HAP-1 (cell line): ENCODE data around the gene CCDC154.

ENCODE experiments used
- DNase-seq, 2 experiments: peaks; one replicate each; pipeline ENCODE4 v3.0.0-alpha.2; 2016 to 2020; ENCODE audit warnings: low spot score in 2 of 2
- H3K27me3 ChIP-seq: fragments of 250-450 bp; sonication (Bioruptor Pico); 2 replicates; pipeline ENCODE4 v1.5.1; 2020; ENCODE audit warnings: low read depth, mild to moderate bottlenecking, moderate library complexity
- H3K36me3 ChIP-seq: fragments of 250-450 bp; sonication (Bioruptor Pico); replicated peaks from 2 replicates; pipeline ENCODE4 v1.5.1; 2020; ENCODE audit warnings: mild to moderate bottlenecking
- H3K4me1 ChIP-seq: fragments of 250-450 bp; sonication (Bioruptor Pico); 2 replicates; pipeline ENCODE4 v1.5.1; 2020; ENCODE audit warnings: mild to moderate bottlenecking
- H3K4me3 ChIP-seq: fragments of 250-450 bp; sonication (Bioruptor Pico); 2 replicates; pipeline ENCODE4 v1.5.1; 2020; ENCODE audit warnings: mild to moderate bottlenecking, moderate library complexity
- H3K9me3 ChIP-seq: fragments of 250-450 bp; sonication (Bioruptor Pico); 2 replicates; pipeline ENCODE4 v1.5.1; 2020; ENCODE audit warnings: mild to moderate bottlenecking, moderate library complexity
- in situ Hi-C: fragments of 300-500 bp; cut with MboI; formaldehyde crosslinking; loops from 3 replicates; pipeline ENCODE4 v1.14.3; 2020; ENCODE audit warnings: low sequenced_read_pairs, inconsistent platforms, mixed read lengths

Gene CCDC154

DNA sequence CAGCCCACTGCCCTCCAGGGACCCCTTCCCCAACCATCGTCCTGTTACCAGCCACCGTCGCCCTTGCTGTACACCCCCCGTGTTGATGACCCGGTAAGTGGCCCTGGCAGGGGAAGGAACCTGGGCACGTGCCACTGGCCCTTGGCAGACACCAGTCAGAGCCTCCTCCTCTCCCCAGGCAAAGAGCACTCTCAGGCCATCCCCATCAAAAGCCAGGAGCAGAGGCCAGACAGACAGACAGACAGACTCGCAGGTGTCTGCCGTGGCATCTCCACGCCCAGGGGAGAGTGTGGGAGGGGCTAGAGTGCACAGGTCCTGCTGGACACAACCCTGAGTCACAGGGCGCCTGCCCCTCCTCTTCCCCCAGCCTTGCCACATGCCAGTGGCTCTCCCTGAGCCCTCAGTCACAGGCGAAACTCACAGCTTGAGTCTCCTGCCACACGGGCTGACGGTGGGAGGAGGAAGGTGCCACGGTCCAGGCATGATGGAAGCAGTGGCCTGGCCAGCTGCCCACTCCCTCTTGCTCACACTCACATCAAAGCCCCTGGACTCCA is 22.7 kb upstream of the CCDC154 start:
- H3K36me3 ChIP-seq, result no peaks in the 10 kb centered on the region
- H3K27me3 ChIP-seq, result no peaks in the 10 kb centered on the region
- H3K4me1 ChIP-seq, result no peaks in the 10 kb centered on the region
- no peaks in the 10 kb centered on the region for H3K9me3 ChIP-seq
- DNase-seq, result no peak
- H3K4me3 ChIP-seq, result no peak overlapping the region
- in situ Hi-C loops, result no loop called here

DNA sequence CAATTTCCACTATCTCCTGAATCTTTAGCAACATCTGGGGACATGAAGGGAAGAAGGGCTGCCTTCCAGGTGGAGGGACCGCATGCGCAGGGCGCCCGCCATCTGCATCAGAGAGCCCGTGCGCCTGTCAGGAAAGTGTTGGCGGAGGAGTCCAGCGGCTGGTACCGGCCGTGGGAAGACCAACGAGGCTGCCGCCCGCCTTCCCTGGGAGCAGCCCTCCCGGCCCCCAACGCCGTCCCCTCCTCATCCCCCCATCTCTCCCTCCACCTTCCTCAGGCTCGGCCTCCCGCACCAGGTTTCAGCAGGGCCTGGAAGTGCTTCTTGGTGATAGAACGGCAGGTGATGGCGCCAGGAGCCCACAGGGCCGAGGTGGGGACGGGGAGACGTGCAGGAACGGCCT is 21.7 kb upstream of the CCDC154 start:
- Histone ChIP-seq H3K4me3 (no peak overlapping the region), H3K4me1 (no peaks in the 10 kb centered on the region), H3K36me3 (peaks cover 5% of the 10 kb centered on the region; the same call in 1 of the 2 replicates), H3K9me3 (no peaks in the 10 kb centered on the region), H3K27me3 (no peaks in the 10 kb centered on the region)
- DNase-seq, result no peak
- in situ Hi-C loops, result no loop called here

DNA sequence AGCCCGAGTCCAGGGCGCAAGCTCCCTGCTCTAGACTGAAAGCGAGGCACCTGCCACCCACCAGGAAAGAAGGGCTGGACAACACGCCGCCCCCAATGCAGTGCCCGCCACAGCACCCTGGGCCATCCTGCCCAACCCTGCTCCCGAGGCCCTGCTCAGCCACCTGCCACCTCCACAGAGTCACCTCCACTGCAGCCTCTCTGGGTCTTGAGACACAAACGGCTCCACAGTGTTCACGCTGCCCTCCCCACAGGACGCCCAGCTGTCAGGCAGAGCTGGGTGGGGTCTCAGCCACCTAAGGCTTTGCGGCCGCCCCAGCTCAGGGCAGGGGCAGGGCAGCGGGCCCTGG is 21.2 kb upstream of the CCDC154 start:
- Histone ChIP-seq H3K27me3 (no peaks in the 10 kb centered on the region), H3K9me3 (no peaks in the 10 kb centered on the region), H3K4me3 (no peak overlapping the region), H3K36me3 (peaks cover 9% of the 10 kb centered on the region; the same call in 1 of the 2 replicates), H3K4me1 (no peaks in the 10 kb centered on the region)
- in situ Hi-C loops, result no loop called here
- DNase-seq, result no peak

DNA sequence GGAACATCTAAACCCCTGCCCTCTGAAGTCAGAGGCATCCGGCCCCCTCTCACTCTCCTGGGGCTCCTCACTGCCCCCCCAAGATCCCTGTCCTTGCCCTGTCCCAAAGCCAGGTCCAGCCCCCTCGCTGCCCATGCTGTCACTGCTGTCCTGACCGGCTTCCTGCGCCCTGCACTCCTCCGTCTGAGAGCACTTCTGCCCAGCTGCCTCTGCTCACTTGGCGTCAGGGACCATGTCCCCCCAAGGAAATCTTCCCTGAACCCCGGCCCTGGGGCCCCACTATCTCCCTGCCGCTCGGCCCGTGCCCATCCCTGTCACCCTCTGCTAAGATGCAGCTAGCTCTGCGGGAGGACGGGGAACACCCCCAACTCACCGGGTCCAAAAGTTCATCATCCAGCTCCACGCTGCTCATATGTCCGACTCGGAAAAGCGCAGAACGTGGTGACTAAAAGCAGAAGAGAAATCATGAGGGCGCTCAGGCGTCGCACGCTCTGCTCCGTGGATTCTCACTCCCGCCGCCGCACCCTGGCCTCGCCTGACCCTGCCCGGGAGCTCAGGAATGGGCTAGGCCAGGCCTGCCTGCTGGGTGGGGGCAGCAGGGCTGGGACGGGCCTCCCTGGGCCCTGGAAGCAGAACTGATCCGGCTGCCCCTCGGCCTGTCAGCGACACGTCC is 20.7 kb upstream of the CCDC154 start:
- no peaks in the 10 kb centered on the region for H3K4me1 ChIP-seq
- in situ Hi-C loops, result no loop called here
- DNase-seq, result no peak

DNA sequence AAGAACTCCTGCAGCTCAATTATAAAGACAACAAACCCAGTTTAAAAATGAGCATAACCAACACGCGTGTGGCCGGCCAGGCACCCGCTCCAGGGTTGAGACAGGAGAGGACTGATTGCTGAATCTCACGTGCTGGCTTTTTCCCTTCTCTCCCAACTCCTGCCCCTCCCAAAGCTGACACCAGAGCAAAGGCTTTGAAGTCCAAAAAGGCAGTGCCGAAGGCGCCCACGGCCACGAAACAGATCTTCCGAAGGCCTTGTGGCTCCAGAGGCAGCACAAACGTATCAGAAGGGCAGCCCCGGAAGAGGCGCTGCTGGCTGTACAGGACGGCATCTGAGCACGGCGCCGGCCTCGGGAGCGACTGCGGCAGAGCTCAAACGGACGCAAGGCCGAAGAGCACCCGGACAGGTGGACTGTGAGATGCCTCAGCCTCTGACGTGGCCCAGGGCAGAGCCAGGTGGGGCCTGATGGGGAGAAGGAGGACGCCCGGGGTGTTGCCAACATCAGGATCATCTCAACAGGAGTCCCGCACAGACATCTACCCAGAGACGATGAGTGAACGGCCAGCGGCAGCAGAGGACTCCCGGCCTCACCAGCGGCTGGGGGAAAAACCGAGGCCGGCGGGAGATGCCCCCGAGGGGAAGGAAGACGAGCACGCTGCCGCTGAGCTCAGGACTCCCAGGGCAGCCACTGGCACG is 20.0 kb upstream of the CCDC154 start:
- H3K9me3 ChIP-seq, result no peaks in the 10 kb centered on the region
- no peak overlapping the region for H3K4me3 ChIP-seq
- peaks cover 9% of the 10 kb centered on the region; the same call in 1 of the 2 replicates for H3K36me3 ChIP-seq
- DNase-seq, result no peak
- in situ Hi-C loops, result no loop called here
- no peaks in the 10 kb centered on the region for H3K27me3 ChIP-seq
- no peaks in the 10 kb centered on the region for H3K4me1 ChIP-seq

More for the DNA sequence above, 20.7 kb upstream of the CCDC154 start:
- H3K9me3 ChIP-seq, result no peaks in the 10 kb centered on the region
- H3K36me3 ChIP-seq, result peaks cover 9% of the 10 kb centered on the region; the same call in 1 of the 2 replicates
- H3K4me3 ChIP-seq, result no peak overlapping the region
- H3K27me3 ChIP-seq, result no peaks in the 10 kb centered on the region

DNA sequence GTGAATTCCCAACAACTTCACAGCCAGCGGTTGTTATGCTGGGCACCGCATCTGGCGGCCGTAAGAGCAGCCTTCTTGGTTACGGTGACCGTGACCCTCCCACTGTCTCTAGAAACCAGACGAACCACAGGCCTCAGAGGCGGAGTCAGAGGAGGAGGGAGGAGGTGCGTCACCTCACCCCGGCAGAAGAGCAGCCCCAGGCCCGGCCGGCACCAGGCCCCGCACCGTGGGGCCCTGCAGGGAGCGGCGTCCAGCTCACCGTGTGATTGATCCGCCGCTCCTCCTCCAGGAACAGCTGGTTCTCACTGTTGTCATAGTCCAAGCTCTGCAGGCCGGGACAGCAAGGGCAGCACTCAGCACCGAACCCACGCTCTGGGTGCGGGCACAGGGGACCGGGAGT is 16.8 kb upstream of the CCDC154 start:
- H3K4me3 ChIP-seq, result no peak overlapping the region
- no peaks in the 10 kb centered on the region for H3K9me3 ChIP-seq
- H3K36me3 ChIP-seq, result peaks cover 9% of the 10 kb centered on the region; the same call in 1 of the 2 replicates
- in situ Hi-C loops, result no loop called here
- DNase-seq, result no peak
- no peaks in the 10 kb centered on the region for H3K27me3 ChIP-seq
- no peaks in the 10 kb centered on the region for H3K4me1 ChIP-seq

DNA sequence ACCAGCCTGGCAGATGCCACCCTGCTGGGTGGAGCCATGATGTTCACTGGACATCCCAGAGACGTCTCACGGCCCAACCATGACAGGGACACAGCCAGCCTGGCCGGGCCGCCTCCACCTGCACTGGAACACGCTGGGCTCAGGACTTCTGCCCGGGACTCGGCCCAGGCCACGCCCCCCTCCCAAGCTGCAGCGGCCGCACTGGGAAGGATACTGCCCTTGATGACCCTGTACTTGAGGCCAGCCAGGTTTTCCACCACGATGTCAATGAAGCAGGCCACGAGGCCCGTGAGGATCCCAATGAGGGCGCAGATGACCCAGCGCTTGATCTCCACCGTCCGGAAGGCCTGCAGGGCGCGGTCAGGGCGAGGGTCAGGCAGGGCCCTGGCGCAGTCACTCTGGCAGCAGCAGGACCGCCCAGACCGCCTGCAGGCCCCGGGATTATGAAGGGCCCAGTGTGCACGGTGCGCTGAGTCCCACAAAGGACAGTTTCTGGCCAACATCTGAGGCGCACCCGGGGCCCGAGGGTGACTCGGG is 16.3 kb upstream of the CCDC154 start:
- in situ Hi-C loops, result no loop called here
- Histone ChIP-seq H3K4me1 (no peaks in the 10 kb centered on the region), H3K9me3 (no peaks in the 10 kb centered on the region), H3K36me3 (peaks cover 9% of the 10 kb centered on the region; the same call in 1 of the 2 replicates), H3K27me3 (no peaks in the 10 kb centered on the region), H3K4me3 (no peak overlapping the region)
- DNase-seq, result no peak

DNA sequence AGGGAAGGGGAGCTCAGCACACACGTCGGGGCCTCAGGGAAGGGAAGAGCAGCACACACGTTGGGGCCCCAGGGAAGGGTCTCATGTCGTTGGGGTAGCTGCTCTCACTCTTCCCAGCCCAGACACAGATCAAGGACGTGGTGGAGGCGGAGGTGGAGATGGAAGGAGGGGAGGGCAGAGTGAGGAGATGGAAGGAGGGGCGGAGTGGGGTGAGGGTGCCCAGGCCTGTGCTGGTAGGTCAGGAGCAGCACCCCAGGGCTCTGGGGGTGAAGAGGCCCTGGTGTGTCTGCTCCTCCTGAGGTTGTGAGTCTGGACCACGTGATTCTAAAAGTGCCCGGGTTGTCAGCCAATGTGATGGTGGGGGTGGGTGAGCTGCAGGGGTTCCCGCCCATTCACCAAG is 15.6 kb upstream of the CCDC154 start:
- no peak for DNase-seq
- H3K27me3 ChIP-seq, result no peaks in the 10 kb centered on the region
- no peak overlapping the region for H3K4me3 ChIP-seq
- H3K9me3 ChIP-seq, result no peaks in the 10 kb centered on the region
- peaks cover 12% of the 10 kb centered on the region; the same call in 1 of the 2 replicates for H3K36me3 ChIP-seq
- H3K4me1 ChIP-seq, result no peaks in the 10 kb centered on the region
- in situ Hi-C loops, result no loop called here

DNA sequence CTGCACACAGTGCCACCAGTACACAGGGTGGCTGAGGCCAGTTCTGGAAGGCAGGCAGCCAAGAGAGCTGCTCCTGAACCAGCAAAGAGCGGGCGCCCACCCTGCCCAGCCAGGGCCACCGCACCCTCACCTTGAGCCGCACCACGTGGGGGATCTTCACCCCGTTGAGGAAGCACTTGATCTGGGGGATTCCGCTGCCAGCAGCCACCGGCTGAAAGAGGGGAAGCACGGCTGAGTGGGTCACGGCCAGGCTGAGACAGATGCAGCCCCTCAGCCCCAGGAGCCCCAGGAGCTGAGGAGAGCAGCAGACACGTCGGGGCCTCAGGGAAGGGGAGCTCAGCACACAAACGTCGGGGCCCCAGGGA is 14.6 kb upstream of the CCDC154 start:
- H3K4me3 ChIP-seq, result no peak overlapping the region
- H3K4me1 ChIP-seq, result no peaks in the 10 kb centered on the region
- no peaks in the 10 kb centered on the region for H3K9me3 ChIP-seq
- in situ Hi-C loops, result no loop called here
- no peaks in the 10 kb centered on the region for H3K27me3 ChIP-seq
- peaks cover 15% of the 10 kb centered on the region; the same call in 1 of the 2 replicates for H3K36me3 ChIP-seq
- no peak for DNase-seq

DNA sequence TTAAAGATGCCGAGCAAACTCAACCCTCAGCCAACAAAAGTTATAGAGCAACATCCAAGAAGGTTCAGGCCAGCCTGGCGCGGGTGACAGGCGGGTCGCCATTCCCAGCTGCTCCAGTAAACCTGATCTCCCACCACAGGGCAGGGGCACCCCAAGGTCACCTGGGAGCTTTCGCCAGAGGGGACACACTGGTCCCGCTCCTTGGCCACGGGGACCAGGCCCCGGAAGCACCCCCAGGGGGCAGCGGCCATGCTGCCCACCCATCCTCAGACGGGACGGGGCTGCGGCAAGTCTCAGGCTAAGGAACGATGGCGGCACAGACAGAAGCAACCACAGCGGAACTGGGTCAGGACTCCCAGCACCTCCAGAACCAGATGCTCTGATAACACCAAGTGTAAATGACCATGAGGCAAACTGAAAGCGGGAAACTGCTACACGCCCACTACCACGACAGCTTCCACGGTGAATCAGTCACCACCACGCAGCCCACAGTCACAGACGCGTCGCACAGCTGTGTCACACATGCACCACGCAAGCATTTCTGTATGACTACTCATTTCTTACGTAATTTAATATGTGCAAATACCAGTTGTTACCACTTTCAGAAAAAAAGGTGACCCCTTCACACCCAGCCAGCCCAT is 14.1 kb upstream of the CCDC154 start:
- no peaks in the 10 kb centered on the region for H3K9me3 ChIP-seq
- no peak for DNase-seq
- in situ Hi-C loops, result no loop called here

DNA sequence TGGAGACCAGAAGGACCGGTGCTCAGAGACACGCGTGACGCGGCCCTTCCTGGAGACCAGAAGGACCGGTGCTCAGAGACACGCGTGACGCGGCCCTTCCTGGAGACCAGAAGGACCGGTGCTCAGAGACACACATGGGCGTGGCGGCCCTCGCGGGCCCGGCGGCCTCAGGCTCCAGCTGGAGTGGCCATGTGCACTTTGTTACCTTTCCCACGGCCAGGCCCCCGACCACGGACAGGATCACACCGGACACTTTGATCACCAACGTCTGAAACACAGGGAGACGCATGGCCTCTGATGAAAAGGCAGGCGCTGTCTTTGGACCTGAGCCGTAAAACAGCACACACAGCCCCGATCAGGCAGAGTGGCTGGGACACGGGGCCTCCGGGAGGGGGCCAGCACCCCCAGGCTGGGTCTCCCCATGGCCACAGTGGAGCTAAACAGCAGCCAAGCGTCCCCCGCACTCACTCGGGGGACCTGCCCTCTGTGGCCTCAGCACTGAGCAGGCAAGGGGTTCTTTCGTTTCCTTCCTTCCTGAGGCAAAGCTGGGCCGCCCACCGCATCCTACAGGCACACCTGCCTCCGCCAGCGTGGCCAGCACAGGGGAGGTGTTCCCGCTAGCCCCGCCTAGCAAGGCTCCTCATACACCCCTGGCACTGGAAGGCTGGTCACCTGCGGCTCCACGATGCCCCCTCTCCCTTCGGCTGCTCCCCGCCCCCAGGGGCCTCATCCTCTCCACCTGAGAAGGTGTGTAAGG is 13.3 kb upstream of the CCDC154 start:
- H3K27me3 ChIP-seq, result no peaks in the 10 kb centered on the region
- H3K4me1 ChIP-seq, result no peaks in the 10 kb centered on the region
- no peak overlapping the region for H3K4me3 ChIP-seq
- H3K36me3 ChIP-seq, result peaks cover 15% of the 10 kb centered on the region; the same call in 1 of the 2 replicates
- in situ Hi-C loops, result no loop called here
- no peak for DNase-seq
- no peaks in the 10 kb centered on the region for H3K9me3 ChIP-seq

More for the DNA sequence above, 14.1 kb upstream of the CCDC154 start:
- H3K4me3 ChIP-seq, result no peak overlapping the region
- peaks cover 15% of the 10 kb centered on the region; the same call in 1 of the 2 replicates for H3K36me3 ChIP-seq
- no peaks in the 10 kb centered on the region for H3K4me1 ChIP-seq
- H3K27me3 ChIP-seq, result no peaks in the 10 kb centered on the region

DNA sequence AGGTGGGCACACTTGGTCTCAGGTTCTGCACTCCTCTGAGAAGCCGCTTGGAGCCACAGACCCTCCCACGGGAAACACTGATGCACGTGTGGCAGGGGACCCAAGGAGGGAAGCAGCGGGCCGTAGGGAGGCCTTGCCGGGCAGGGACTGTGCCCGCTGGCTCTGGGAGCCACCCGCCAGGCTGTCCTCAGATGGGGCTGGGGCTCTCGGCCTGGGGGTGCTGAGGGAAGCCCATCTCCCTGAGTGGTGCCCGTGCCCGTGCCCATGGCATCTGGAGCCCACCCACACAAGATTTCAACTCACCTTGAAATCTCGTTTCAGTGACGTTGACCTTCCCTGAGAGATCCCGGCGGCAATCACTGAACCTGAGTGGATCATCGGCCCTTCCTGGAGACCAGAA is 12.6 kb upstream of the CCDC154 start:
- DNase-seq, result no peak
- Histone ChIP-seq H3K9me3 (no peaks in the 10 kb centered on the region), H3K27me3 (no peaks in the 10 kb centered on the region), H3K36me3 (peaks cover 15% of the 10 kb centered on the region; the same call in 1 of the 2 replicates), H3K4me3 (no peak overlapping the region), H3K4me1 (no peaks in the 10 kb centered on the region)
- in situ Hi-C loops, result no loop called here
